Measurements from ENCODE around the gene ZNF506.

The ZNF506 gene

GRCh38 chr19:19751846-19752245 is 69.7 kb downstream of the ZNF506 start:
- H3K36me3 ChIP-seq (replicated peaks in 1 of 2; ENCODE audit: control insufficient read depth in 2 of 2, insufficient read depth in 2 of 2, low read length in 2 of 2) = no peaks in the 10 kb centered on the region
- H3K79me1 ChIP-seq (ENCODE audit: low read depth, low read length) = peaks cover 1% of the 10 kb centered on the region
- H3K18ac ChIP-seq (ENCODE audit: low read length) = peak overlapping the region; percentile 48
- no peak overlapping the region for H4K91ac ChIP-seq (ENCODE audit: low read depth, low read length, poor library complexity)
- peak overlapping the region; percentile 99 for H3K14ac ChIP-seq (ENCODE audit: low read length)
- H3K9ac ChIP-seq (ENCODE audit: low read depth, low read length, poor library complexity) = no peak overlapping the region
- H3K4me3 ChIP-seq (ENCODE audit: low read length in 2 of 2) = no peak overlapping the region
- peaks cover 0 to 2% (median 0%) of the 10 kb centered on the region in 3 experiments for H3K27me3 ChIP-seq (ENCODE audit: control insufficient read depth in 3 of 3, insufficient read depth in 3 of 3, low read depth in 1 of 3, low read length in 3 of 3)
- no peak overlapping the region for H3K4me2 ChIP-seq (ENCODE audit: insufficient read depth, low read length, poor library complexity, severe bottlenecking)
- WGBS, 2 donors (ENCODE audit: extremely low coverage in 2 of 2, insufficient read length in 2 of 2, insufficient replicate concordance in 1 of 2) = no CpG with 5 or more reads among the region's 12 CpGs
- no peak overlapping the region for H2AFZ ChIP-seq (ENCODE audit: low read length)
- no peak overlapping the region for H4K8ac ChIP-seq (ENCODE audit: low read depth, low read length)
- H2BK120ac ChIP-seq (ENCODE audit: low read depth, low read length) = no peak overlapping the region
- no peak overlapping the region for H2BK15ac ChIP-seq (ENCODE audit: low read length)
- no peak overlapping the region for H2BK12ac ChIP-seq (ENCODE audit: low read length)
- peaks cover 5 to 14% of the 10 kb centered on the region in 2 donors for H3K9me3 ChIP-seq (replicated peaks in 1 of 2; ENCODE audit: control insufficient read depth in 2 of 2, insufficient read depth in 1 of 2, low read depth in 1 of 2, low read length in 2 of 2)
- H3K4ac ChIP-seq (ENCODE audit: low read length) = no peak overlapping the region
- H2AK5ac ChIP-seq (ENCODE audit: low read depth, low read length) = peak overlapping the region; percentile 37
- H3K4me1 ChIP-seq (ENCODE audit: control insufficient read depth in 2 of 2, insufficient read depth in 1 of 2, low read depth in 1 of 2, low read length in 2 of 2) = no peaks in the 10 kb centered on the region
- DNase-seq (ENCODE audit: low spot score) = no peak
- H3K27ac ChIP-seq (replicated peaks; ENCODE audit: low read length) = no peak overlapping the region
- peak overlapping the region; percentile 90 for H3K23ac ChIP-seq (ENCODE audit: low read depth, low read length, poor library complexity)
- peak overlapping the region; percentile 89 for H2BK5ac ChIP-seq (ENCODE audit: low read length)

DNA sequence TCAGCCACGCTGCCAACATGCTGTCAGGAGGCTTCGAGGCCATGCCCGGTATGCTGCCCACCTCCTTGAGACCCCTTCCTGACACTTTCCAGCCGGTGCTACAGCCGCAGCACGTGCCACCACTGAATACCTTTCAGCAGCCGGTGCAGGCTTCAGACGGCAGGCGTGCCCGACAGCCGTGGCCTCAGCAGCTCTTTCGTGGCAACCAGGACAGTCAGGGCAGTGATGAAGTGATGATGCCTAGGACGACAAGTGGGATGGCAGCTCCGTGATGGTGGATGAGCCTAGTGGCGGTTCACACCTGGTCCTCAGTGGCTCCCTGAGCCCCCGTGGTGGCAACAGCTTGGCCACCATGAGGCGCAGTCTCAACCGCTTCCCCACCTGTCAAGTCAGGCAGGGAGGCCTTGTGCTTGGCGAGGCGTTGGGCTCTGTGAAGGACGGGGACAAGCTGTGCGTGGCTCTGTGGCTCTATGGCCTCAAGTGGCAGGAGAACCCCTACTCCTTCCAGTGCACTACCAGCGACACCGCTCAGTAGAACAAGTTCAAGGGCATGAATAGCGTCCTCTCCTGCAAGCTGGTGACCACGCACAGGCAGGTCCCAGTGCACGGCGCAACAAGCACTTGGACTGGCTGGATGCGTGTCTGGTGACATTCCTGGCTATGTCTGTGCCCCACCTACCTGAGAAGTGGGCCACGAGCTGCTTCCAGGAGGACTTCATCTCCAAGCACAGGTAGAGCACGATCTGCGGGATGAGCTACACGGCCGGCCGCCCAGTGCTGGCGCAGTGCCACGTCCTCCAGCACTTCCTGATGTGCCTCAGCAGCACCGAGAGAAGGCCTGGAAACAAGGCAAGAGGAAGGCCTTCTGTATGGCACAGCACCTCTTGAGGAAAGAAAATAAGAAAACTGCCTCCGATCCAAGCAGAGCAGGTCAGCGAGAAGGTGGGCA is 70.4 kb downstream of the ZNF506 start:
- H2BK5ac ChIP-seq (ENCODE audit: low read length) = peak overlapping the region; percentile 89
- no peak overlapping the region for H4K91ac ChIP-seq (ENCODE audit: low read depth, low read length, poor library complexity)
- peak overlapping the region; percentile 90 for H3K23ac ChIP-seq (ENCODE audit: low read depth, low read length, poor library complexity)
- peaks cover 0 to 2% (median 0%) of the 10 kb centered on the region in 3 experiments for H3K27me3 ChIP-seq (ENCODE audit: control insufficient read depth in 3 of 3, insufficient read depth in 3 of 3, low read depth in 1 of 3, low read length in 3 of 3)
- H3K18ac ChIP-seq (ENCODE audit: low read length) = peak overlapping the region; percentile 46
- H3K36me3 ChIP-seq (replicated peaks in 1 of 2; ENCODE audit: control insufficient read depth in 2 of 2, insufficient read depth in 2 of 2, low read length in 2 of 2) = no peaks in the 10 kb centered on the region
- peaks cover 1% of the 10 kb centered on the region for H3K79me1 ChIP-seq (ENCODE audit: low read depth, low read length)
- H3K4me2 ChIP-seq (ENCODE audit: insufficient read depth, low read length, poor library complexity, severe bottlenecking) = no peak overlapping the region
- H2AFZ ChIP-seq (ENCODE audit: low read length) = no peak overlapping the region
- no peaks in the 10 kb centered on the region for H3K4me1 ChIP-seq (ENCODE audit: control insufficient read depth in 2 of 2, insufficient read depth in 1 of 2, low read depth in 1 of 2, low read length in 2 of 2)
- H3K27ac ChIP-seq (replicated peaks; ENCODE audit: low read length) = no peak overlapping the region
- H3K4me3 ChIP-seq (ENCODE audit: low read length in 2 of 2) = peak overlapping the region in 1 of 2 donors; percentile 15
- peak overlapping the region; percentile 99 for H3K14ac ChIP-seq (ENCODE audit: low read length)
- H3K4ac ChIP-seq (ENCODE audit: low read length) = no peak overlapping the region
- no peak overlapping the region for H2BK12ac ChIP-seq (ENCODE audit: low read length)
- no peak overlapping the region for H4K8ac ChIP-seq (ENCODE audit: low read depth, low read length)
- peak overlapping the region; percentile 76 for H3K9ac ChIP-seq (ENCODE audit: low read depth, low read length, poor library complexity)
- peaks cover 5 to 15% of the 10 kb centered on the region in 2 donors for H3K9me3 ChIP-seq (replicated peaks in 1 of 2; ENCODE audit: control insufficient read depth in 2 of 2, insufficient read depth in 1 of 2, low read depth in 1 of 2, low read length in 2 of 2)
- no peak overlapping the region for H2BK15ac ChIP-seq (ENCODE audit: low read length)
- no peak overlapping the region for H2BK120ac ChIP-seq (ENCODE audit: low read depth, low read length)
- no peak for DNase-seq (ENCODE audit: low spot score)
- no CpG with 5 or more reads among the region's 40 CpGs for WGBS, 2 donors (ENCODE audit: extremely low coverage in 2 of 2, insufficient read length in 2 of 2, insufficient replicate concordance in 1 of 2)
- peak overlapping the region; percentile 77 for H2AK5ac ChIP-seq (ENCODE audit: low read depth, low read length)

GRCh38 chr19:19749908-19750841 is 71.4 kb downstream of the ZNF506 start:
- Histone ChIP-seq H3K9ac (ENCODE audit: low read depth, low read length, poor library complexity) (peak overlapping the region; percentile 30), H2AFZ (ENCODE audit: low read length) (no peak overlapping the region), H3K9me3 (replicated peaks in 1 of 2; ENCODE audit: control insufficient read depth in 2 of 2, insufficient read depth in 1 of 2, low read depth in 1 of 2, low read length in 2 of 2) (peaks cover 5 to 13% of the 10 kb centered on the region in 2 donors), H3K23ac (ENCODE audit: low read depth, low read length, poor library complexity) (no peak overlapping the region), H2BK12ac (ENCODE audit: low read length) (no peak overlapping the region), H2BK15ac (ENCODE audit: low read length) (no peak overlapping the region), H3K4me3 (ENCODE audit: low read length in 2 of 2) (peak overlapping the region in 1 of 2 donors; percentile 19), H3K4me2 (ENCODE audit: insufficient read depth, low read length, poor library complexity, severe bottlenecking) (no peak overlapping the region), H2AK5ac (ENCODE audit: low read depth, low read length) (peak overlapping the region; percentile 77), H3K36me3 (replicated peaks in 1 of 2; ENCODE audit: control insufficient read depth in 2 of 2, insufficient read depth in 2 of 2, low read length in 2 of 2) (no peaks in the 10 kb centered on the region), H4K8ac (ENCODE audit: low read depth, low read length) (no peak overlapping the region), H3K27ac (replicated peaks; ENCODE audit: low read length) (no peak overlapping the region), H3K4ac (ENCODE audit: low read length) (no peak overlapping the region), H2BK5ac (ENCODE audit: low read length) (peak overlapping the region; percentile 20), H2BK120ac (ENCODE audit: low read depth, low read length) (no peak overlapping the region), H3K14ac (ENCODE audit: low read length) (peak overlapping the region; percentile 40), H3K4me1 (ENCODE audit: control insufficient read depth in 2 of 2, insufficient read depth in 1 of 2, low read depth in 1 of 2, low read length in 2 of 2) (no peaks in the 10 kb centered on the region), H3K79me1 (ENCODE audit: low read depth, low read length) (peaks cover 1% of the 10 kb centered on the region), H4K91ac (ENCODE audit: low read depth, low read length, poor library complexity) (no peak overlapping the region), H3K18ac (ENCODE audit: low read length) (peak overlapping the region; percentile 46), H3K27me3 (ENCODE audit: control insufficient read depth in 3 of 3, insufficient read depth in 3 of 3, low read depth in 1 of 3, low read length in 3 of 3) (peaks cover 0 to 2% (median 0%) of the 10 kb centered on the region in 3 experiments)
- no CpG with 5 or more reads among the region's 17 CpGs for WGBS, 2 donors (ENCODE audit: extremely low coverage in 2 of 2, insufficient read length in 2 of 2, insufficient replicate concordance in 1 of 2)
- DNase-seq (ENCODE audit: low spot score) = no peak
